Gastrocnemius medialis (tissue), 4 donors: ENCODE results near the gene MEIS1. TPM values are rescaled to one million over a fixed set of nuclear protein-coding genes. Genes with fewer than 3 reads are reported as not detected.

ENCODE experiments used
- ATAC-seq, 2 donors: fragments of 150-250 bp; one replicate each; pipeline ENCODE4 v1.9.1; 2016
- DNase-seq, 2 donors: peaks; one replicate each; pipeline ENCODE4 v3.0.0-alpha.2; 2019
- H3K27ac ChIP-seq, 4 donors: fragments of 200-600 bp; sonication (generic); 1 replicate in 1 of 4; 2 replicates in 3 of 4; pipeline ENCODE4 v1.5.1; 2016 to 2018; ENCODE audit warnings: mild to moderate bottlenecking in 2 of 4, moderate library complexity in 1 of 4
- H3K27me3 ChIP-seq, 3 donors: fragments of 200-600 bp; sonication (generic) in 2 of 3; 1 replicate in 1 of 3; 2 replicates in 2 of 3; pipeline versions ENCODE4 v1.5.1 to v1.6.0; 2016 to 2019; ENCODE audit warnings: mild to moderate bottlenecking in 1 of 3, moderate library complexity in 1 of 3
- H3K36me3 ChIP-seq, 2 donors: fragments of 200-600 bp; sonication (generic) in 1 of 2; one replicate each; pipeline ENCODE4 v1.5.1; 2017 to 2018
- H3K4me1 ChIP-seq, 2 donors: fragments of 200-600 bp; sonication (generic) in 1 of 2; one replicate each; pipeline ENCODE4 v1.5.1; 2016 to 2017; ENCODE audit warnings: mild to moderate bottlenecking in 2 of 2
- H3K4me3 ChIP-seq, 4 donors: fragments of 200-600 bp; sonication (generic) in 3 of 4; 1 replicate in 1 of 4; 2 replicates in 3 of 4; pipeline ENCODE4 v1.5.1; 2016 to 2019; ENCODE audit warnings: mild to moderate bottlenecking in 2 of 4
- H3K9me3 ChIP-seq, 3 donors: fragments of 200-600 bp; sonication (generic) in 2 of 3; 1 replicate in 1 of 3; 2 replicates in 2 of 3; pipeline ENCODE4 v1.5.1; 2016 to 2019
- POLR2A ChIP-seq, 2 donors: fragments of 450-650 bp; IDR thresholded peaks; one replicate each; pipeline ENCODE4 v1.6.1; 2017; ENCODE audit warnings: antibody characterized with exemption in 2 of 2, mild to moderate bottlenecking in 2 of 2, moderate library complexity in 2 of 2
- in situ Hi-C, 4 donors: fragments of 200-750 bp; cut with MboI; loops; one replicate each; pipeline versions ENCODE4 v1.15.0 to v1.8.0; 2017; ENCODE audit warnings: low sequenced_read_pairs in 4 of 4
- intact Hi-C: fragments of 100-400 bp; cut with DNase I; formaldehyde crosslinking; loops from one replicate; pipeline ENCODE4 v1.15.1; 2023; ENCODE audit warnings: low total_unique reads
- total RNA-seq, 4 donors: library from RNA; depleted of rRNA; stranded (reverse); fragments of >200 nt; gene quantifications; one replicate each; pipeline versions ENCODE4 v1.1.0 to v1.2.3, GENCODE V29; 2016
- TF ChIP-seq, protein P1 (sequence below), 5 experiments: fragments of 450-650 bp in 3 of 5; fragments of 200-600 bp in 2 of 5; sonication (generic) in 2 of 5; IDR thresholded peaks in 4 of 5; conservative IDR thresholded peaks in 1 of 5; 1 replicate in 4 of 5; 2 replicates in 1 of 5; pipeline ENCODE4 v1.5.1; 2016 to 2019; ENCODE audit warnings: antibody characterized with exemption in 5 of 5, mild to moderate bottlenecking in 3 of 5, moderate library complexity in 3 of 5

The MEIS1 gene
- total RNA-seq, 4 donors from 2014 or later, result 1.3 to 8.2 (median 2.0) TPM

- no peaks in the 10 kb centered on the region for H3K27me3 ChIP-seq
- TF ChIP-seq POLR2A (IDR thresholded peaks at IDR 0.05), result no peak
- TF ChIP-seq, protein P1, sequence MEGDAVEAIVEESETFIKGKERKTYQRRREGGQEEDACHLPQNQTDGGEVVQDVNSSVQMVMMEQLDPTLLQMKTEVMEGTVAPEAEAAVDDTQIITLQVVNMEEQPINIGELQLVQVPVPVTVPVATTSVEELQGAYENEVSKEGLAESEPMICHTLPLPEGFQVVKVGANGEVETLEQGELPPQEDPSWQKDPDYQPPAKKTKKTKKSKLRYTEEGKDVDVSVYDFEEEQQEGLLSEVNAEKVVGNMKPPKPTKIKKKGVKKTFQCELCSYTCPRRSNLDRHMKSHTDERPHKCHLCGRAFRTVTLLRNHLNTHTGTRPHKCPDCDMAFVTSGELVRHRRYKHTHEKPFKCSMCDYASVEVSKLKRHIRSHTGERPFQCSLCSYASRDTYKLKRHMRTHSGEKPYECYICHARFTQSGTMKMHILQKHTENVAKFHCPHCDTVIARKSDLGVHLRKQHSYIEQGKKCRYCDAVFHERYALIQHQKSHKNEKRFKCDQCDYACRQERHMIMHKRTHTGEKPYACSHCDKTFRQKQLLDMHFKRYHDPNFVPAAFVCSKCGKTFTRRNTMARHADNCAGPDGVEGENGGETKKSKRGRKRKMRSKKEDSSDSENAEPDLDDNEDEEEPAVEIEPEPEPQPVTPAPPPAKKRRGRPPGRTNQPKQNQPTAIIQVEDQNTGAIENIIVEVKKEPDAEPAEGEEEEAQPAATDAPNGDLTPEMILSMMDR (IDR thresholded peaks at IDR 0.05 in 4 of 5, conservative IDR thresholded peaks at IDR 0.05 in 1 of 5), result no peak
- no peak overlapping the region for H3K4me3 ChIP-seq
- intact Hi-C loops (no loop called here), in situ Hi-C loops (loop anchor here in 2 of 4 donors (25.0 kb wide), 2 partner anchors 1189 to 1589 kb away; no protein-coding TSS in a partner anchor)
- no peak overlapping the region for H3K27ac ChIP-seq
- no peak for DNase-seq
- H3K9me3 ChIP-seq, result no peaks in the 10 kb centered on the region
- H3K4me1 ChIP-seq, result no peaks in the 10 kb centered on the region
- H3K36me3 ChIP-seq, result peaks cover 0 to 8% of the 10 kb centered on the region in 2 donors
- ATAC-seq, result no peak
Measured at GRCh38 chr2:66448136-66448991, 13.4 kb downstream of the MEIS1 start.

GRCh38 chr2:66452214-66452613 lies 17.3 kb downstream of the MEIS1 start:
- no peak overlapping the region for H3K27ac ChIP-seq
- no peaks in the 10 kb centered on the region for H3K4me1 ChIP-seq
- TF ChIP-seq, protein P1 (IDR thresholded peaks at IDR 0.05 in 4 of 5, conservative IDR thresholded peaks at IDR 0.05 in 1 of 5), result no peak
- no peak for TF ChIP-seq POLR2A (IDR thresholded peaks at IDR 0.05)
- H3K4me3 ChIP-seq, result no peak overlapping the region
- intact Hi-C loops (no loop called here), in situ Hi-C loops (no loop called here)
- no peak for DNase-seq
- H3K9me3 ChIP-seq, result no peaks in the 10 kb centered on the region
- H3K27me3 ChIP-seq, result no peaks in the 10 kb centered on the region
- H3K36me3 ChIP-seq, result no peaks in the 10 kb centered on the region
- ATAC-seq, result no peak

DNA sequence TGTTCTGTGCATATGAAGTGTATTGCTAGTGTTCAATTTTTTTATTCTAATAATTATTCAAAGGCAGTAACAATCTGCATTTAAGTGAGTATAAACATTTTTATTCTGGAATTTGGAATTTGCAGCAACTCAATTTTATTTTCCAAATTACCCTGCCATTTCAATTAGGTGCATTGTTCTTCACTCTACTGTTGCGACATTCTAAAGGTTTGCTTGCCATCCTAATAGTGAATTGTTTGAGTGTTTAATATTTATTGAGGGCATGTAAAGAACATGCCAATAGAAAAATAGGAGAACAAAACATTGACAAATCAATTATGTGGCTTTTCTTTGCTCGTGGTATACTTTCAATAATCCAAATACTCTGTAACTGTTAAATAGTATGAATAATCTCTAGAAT lies 18.0 kb downstream of the MEIS1 start:
- no peaks in the 10 kb centered on the region for H3K36me3 ChIP-seq
- no peak for ATAC-seq
- H3K27me3 ChIP-seq, result no peaks in the 10 kb centered on the region
- in situ Hi-C loops, result no loop called here
- H3K4me3 ChIP-seq, result no peak overlapping the region
- no peak for DNase-seq
- H3K27ac ChIP-seq, result no peak overlapping the region
- TF ChIP-seq, protein P1 (IDR thresholded peaks at IDR 0.05 in 4 of 5, conservative IDR thresholded peaks at IDR 0.05 in 1 of 5), result no peak
- no peak for TF ChIP-seq POLR2A (IDR thresholded peaks at IDR 0.05)
- H3K4me1 ChIP-seq, result no peaks in the 10 kb centered on the region
- intact Hi-C loops, result no loop called here
- H3K9me3 ChIP-seq, result no peaks in the 10 kb centered on the region

GRCh38 chr2:66455490-66455889 lies 20.6 kb downstream of the MEIS1 start:
- TF ChIP-seq, protein P1 (IDR thresholded peaks at IDR 0.05 in 4 of 5, conservative IDR thresholded peaks at IDR 0.05 in 1 of 5), result no peak
- no peak for TF ChIP-seq POLR2A (IDR thresholded peaks at IDR 0.05)
- no peaks in the 10 kb centered on the region for H3K9me3 ChIP-seq
- H3K27ac ChIP-seq, result no peak overlapping the region
- no peak for DNase-seq
- intact Hi-C loops, result no loop called here
- no peak overlapping the region for H3K4me3 ChIP-seq
- no peaks in the 10 kb centered on the region for H3K36me3 ChIP-seq
- no peak for ATAC-seq
- in situ Hi-C loops, result no loop called here
- H3K27me3 ChIP-seq, result no peaks in the 10 kb centered on the region
- no peaks in the 10 kb centered on the region for H3K4me1 ChIP-seq
